ENCODE results near the gene C7.

C7 gene

GRCh38 chr5:40984884-40985283, 75.6 kb downstream of the C7 start:
- H3K36me3 ChIP-seq (replicated peaks) = no peaks in the 10 kb centered on the region
- no peaks in the 10 kb centered on the region for H3K27me3 ChIP-seq (replicated peaks)
- H3K27ac ChIP-seq = peak overlapping the region; percentile 61
- DNase-seq = peak; percentile 87
- in situ Hi-C loops (cut with HindIII; ENCODE audit: low pct_ligation_motif_present, low sequenced_read_pairs) = no loop called here
- TF ChIP-seq CTCF (IDR thresholded peaks at IDR 0.05; ENCODE audit: low read depth, low read length, missing control alignments) = no peak
- no peak overlapping the region for H3K4me3 ChIP-seq (ENCODE audit: low read depth, low read length)

GRCh38 chr5:40985501-40985900, 76.2 kb downstream of the C7 start:
- in situ Hi-C loops (cut with HindIII; ENCODE audit: low pct_ligation_motif_present, low sequenced_read_pairs) = no loop called here
- no peak for TF ChIP-seq CTCF (IDR thresholded peaks at IDR 0.05; ENCODE audit: low read depth, low read length, missing control alignments)
- H3K27me3 ChIP-seq (replicated peaks) = no peaks in the 10 kb centered on the region

GRCh38 chr5:40986666-40987065, 77.4 kb downstream of the C7 start:
- H3K4me3 ChIP-seq (ENCODE audit: low read depth, low read length) = no peak overlapping the region

More at GRCh38 chr5:40985501-40985900, 76.2 kb downstream of the C7 start:
- no peak for DNase-seq
- no peaks in the 10 kb centered on the region for H3K36me3 ChIP-seq (replicated peaks)
- peak overlapping the region; percentile 44 for H3K27ac ChIP-seq
- H3K4me3 ChIP-seq (ENCODE audit: low read depth, low read length) = no peak overlapping the region

GRCh38 chr5:40987349-40987748, 78.1 kb downstream of the C7 start:
- no peaks in the 10 kb centered on the region for H3K27me3 ChIP-seq (replicated peaks)
- H3K36me3 ChIP-seq (replicated peaks) = no peaks in the 10 kb centered on the region
- DNase-seq = no peak
- no peak for TF ChIP-seq CTCF (IDR thresholded peaks at IDR 0.05; ENCODE audit: low read depth, low read length, missing control alignments)
- no peak overlapping the region for H3K27ac ChIP-seq
- H3K4me3 ChIP-seq (ENCODE audit: low read depth, low read length) = no peak overlapping the region
- in situ Hi-C loops (cut with HindIII; ENCODE audit: low pct_ligation_motif_present, low sequenced_read_pairs) = no loop called here

More at GRCh38 chr5:40986666-40987065, 77.4 kb downstream of the C7 start:
- Histone ChIP-seq H3K27me3 (replicated peaks) (no peaks in the 10 kb centered on the region), H3K36me3 (replicated peaks) (no peaks in the 10 kb centered on the region), H3K27ac (no peak overlapping the region)
- TF ChIP-seq CTCF (IDR thresholded peaks at IDR 0.05; ENCODE audit: low read depth, low read length, missing control alignments) = no peak
- in situ Hi-C loops (cut with HindIII; ENCODE audit: low pct_ligation_motif_present, low sequenced_read_pairs) = no loop called here
- DNase-seq = no peak

- Histone ChIP-seq H3K27ac (no peak overlapping the region), H3K36me3 (replicated peaks) (no peaks in the 10 kb centered on the region), H3K4me3 (ENCODE audit: low read depth, low read length) (no peak overlapping the region), H3K27me3 (replicated peaks) (no peaks in the 10 kb centered on the region)
- DNase-seq = peak; percentile 33
- no peak for TF ChIP-seq CTCF (IDR thresholded peaks at IDR 0.05; ENCODE audit: low read depth, low read length, missing control alignments)
- in situ Hi-C loops (cut with HindIII; ENCODE audit: low pct_ligation_motif_present, low sequenced_read_pairs) = no loop called here
These were observed 79.6 kb downstream of the C7 start for GRCh38 chr5:40988746-40989510.

All from brain microvascular endothelial cell (primary cell).